Fibroblast of villous mesenchyme (primary cell): ENCODE data around the gene TAF11L3. TPM values are rescaled to one million over a fixed set of nuclear protein-coding genes. Genes with fewer than 3 reads are reported as not detected.
"Not testable (repeated sequence)": the region's sequence is repeated elsewhere in the genome, so short reads cannot be mapped to it uniquely, and the experiment has no call there.

Experiments
- DNase-seq: peaks from one replicate; pipeline ENCODE4 v3.0.0-alpha.2; 2010; ENCODE audit warnings: low read depth
- H3K4me3 ChIP-seq: 2 replicates; pipeline ENCODE4 v1.5.1; 2011; ENCODE audit warnings: low read depth, mild to moderate bottlenecking, low read length
- CTCF ChIP-seq: IDR thresholded peaks from 2 replicates; pipeline ENCODE4 v1.5.1; 2012; ENCODE audit warnings: low read depth, mild to moderate bottlenecking, low read length; ENCODE audit not compliant: insufficient read depth
- total RNA-seq: library from RNA; depleted of rRNA; stranded (reverse); fragments of >200 nt; gene quantifications from 2 replicates; pipeline ENCODE4 v1.2.3, GENCODE V29; 2012

TAF11L3 gene
- total RNA-seq, 1 donor: not detected

DNA sequence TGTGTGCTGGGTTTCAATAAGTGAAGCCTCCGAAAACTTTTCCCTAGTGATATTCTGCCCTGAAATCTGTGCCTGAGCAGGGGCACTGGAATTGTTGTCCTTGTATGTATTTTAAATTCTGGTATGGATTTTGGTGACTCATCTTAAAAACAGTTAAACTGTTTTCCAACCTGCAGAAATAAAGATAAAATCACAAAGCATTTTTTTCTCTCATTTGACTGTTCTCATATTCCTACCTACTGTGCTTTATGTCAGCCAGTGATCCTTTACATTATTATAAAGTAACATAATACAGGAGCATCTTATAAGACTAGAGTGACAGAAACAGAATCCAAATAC, 31.0 kb upstream of the TAF11L3 start:
- no peak overlapping the region for H3K4me3 ChIP-seq
- no peak for DNase-seq
- no peak for TF ChIP-seq CTCF

GRCh38 chr5:17491257-17491656, 26.9 kb upstream of the TAF11L3 start:
- not testable (repeated sequence) for DNase-seq, H3K4me3 ChIP-seq

GRCh38 chr5:17492770-17493169, 25.4 kb upstream of the TAF11L3 start:
- no peak for DNase-seq
- H3K4me3 ChIP-seq: no peak overlapping the region
- no peak for TF ChIP-seq CTCF

GRCh38 chr5:17497446-17497845, 20.7 kb upstream of the TAF11L3 start:
- DNase-seq: no peak
- no peak overlapping the region for H3K4me3 ChIP-seq
- TF ChIP-seq CTCF: no peak

- not testable (repeated sequence) for DNase-seq, H3K4me3 ChIP-seq
These were observed 20.2 kb upstream of the TAF11L3 start, which contains the start of gene TAF11L2 for GRCh38 chr5:17497931-17498330. TAF11L2 (plus strand) TSS chr5:17498231.

DNA sequence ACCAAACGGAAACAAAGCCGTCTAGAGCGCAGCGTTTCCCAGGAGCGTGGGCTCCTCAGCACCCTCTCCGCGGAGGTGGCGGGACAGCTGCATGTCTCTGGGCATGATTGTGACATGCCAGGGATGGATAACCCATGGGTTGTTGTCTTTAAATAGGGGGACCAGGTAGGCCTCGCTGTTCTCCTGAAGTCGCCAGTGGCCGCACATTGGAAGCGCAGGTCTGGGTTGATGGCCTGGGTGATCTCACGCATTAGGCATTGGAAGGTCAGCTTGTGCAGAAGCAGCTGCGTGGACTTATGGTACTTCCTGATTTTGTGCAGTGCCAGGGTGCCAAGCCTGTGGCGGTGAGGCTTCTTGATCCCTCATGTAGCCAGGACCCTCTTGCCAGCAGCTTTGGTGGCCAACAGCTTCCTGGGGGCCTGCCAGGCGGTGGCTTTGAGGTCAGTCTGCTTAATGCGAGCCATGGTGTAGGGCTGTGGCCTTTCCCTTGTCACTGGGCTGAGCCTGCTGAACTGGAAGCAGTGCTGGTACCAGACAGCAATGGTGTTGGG, 6.3 kb upstream of the TAF11L3 start:
- H3K4me3 ChIP-seq: no peak overlapping the region
- DNase-seq: no peak
- TF ChIP-seq CTCF: no peak

- DNase-seq, H3K4me3 ChIP-seq: not testable (repeated sequence)
These were observed 641 bp upstream of the TAF11L3 start for GRCh38 chr5:17517526-17517925.

- not testable (repeated sequence) for H3K4me3 ChIP-seq, DNase-seq
These were observed 1.3 kb downstream of the TAF11L3 start for GRCh38 chr5:17519508-17519907.

- not testable (repeated sequence) for DNase-seq, H3K4me3 ChIP-seq
These were observed 3.3 kb downstream of the TAF11L3 start, which contains the start of gene TAF11L4 for GRCh38 chr5:17521501-17521900. TAF11L4 (plus strand) TSS chr5:17521801.

- DNase-seq, H3K4me3 ChIP-seq: not testable (repeated sequence)
These were observed 6.8 kb downstream of the TAF11L3 start, which contains the start of gene TAF11L5 for GRCh38 chr5:17524935-17525334. TAF11L5 (plus strand) TSS chr5:17525235.

DNA sequence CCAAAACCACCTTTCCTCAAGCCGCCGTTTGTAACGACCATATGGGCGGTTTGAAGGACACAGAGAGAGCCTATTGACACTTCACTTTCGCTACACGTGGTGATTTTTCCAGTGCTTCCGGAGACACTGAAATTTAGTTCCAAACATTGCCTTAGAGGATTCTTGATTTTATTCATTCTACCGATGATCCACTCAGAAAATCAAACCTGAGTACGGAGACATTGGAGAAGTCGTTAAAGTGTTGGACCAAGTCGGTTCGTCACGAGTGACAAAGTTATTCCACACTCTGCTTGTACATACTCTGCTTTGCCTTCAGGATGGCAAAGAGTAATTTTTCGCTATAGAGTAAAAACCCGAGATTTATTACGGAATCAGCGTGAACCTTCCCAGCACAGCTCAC, 8.3 kb downstream of the TAF11L3 start:
- peak; percentile 11 for DNase-seq
- not testable (repeated sequence) for H3K4me3 ChIP-seq

GRCh38 chr5:17528369-17528768, 10.2 kb downstream of the TAF11L3 start, which contains the start of gene TAF11L6:
TAF11L6 (plus strand) TSS chr5:17528669.
- not testable (repeated sequence) for DNase-seq, H3K4me3 ChIP-seq
